C1 segment of cervical spinal cord (tissue), 14 donors: Measurements from ENCODE around the gene ACACB.
"Not testable (repeated sequence)": the region's sequence is repeated elsewhere in the genome, so short reads cannot be mapped to it uniquely, and the experiment has no call there.

Experiments used
- DNase-seq, 14 donors: peaks; one replicate each; lab custom pipeline; 2025; lab: John Stamatoyannopoulos, UW

ACACB gene

GRCh38 chr12:109139360-109139759, 23.0 kb downstream of the ACACB start:
- DNase-seq: no peak

GRCh38 chr12:109139791-109140190, 23.4 kb downstream of the ACACB start:
- DNase-seq: no peak

- DNase-seq: no peak
Observed at GRCh38 chr12:109140560-109140959, 24.2 kb downstream of the ACACB start.

DNA sequence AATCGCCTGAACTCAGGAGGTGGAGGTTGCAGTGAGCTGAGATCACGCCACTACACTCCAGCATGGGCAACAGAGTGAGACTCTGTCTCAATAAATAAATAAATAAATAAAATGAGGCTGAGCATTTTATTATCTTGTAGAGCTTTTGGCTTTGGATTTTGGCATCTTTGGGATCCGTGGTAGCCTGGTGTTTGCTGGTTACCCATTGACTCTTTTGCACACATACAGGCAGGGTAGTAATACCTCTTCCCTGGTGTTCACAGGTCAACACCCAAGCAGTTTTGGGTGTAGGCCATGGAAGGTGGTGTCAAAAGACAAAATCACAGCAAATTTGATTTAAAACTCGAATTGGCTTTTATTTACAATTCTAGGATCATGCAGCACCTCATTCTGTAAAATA, 27.8 kb downstream of the ACACB start:
- DNase-seq: no peak

- not testable (repeated sequence) for DNase-seq
Observed at GRCh38 chr12:109147126-109147525, 30.7 kb downstream of the ACACB start.

GRCh38 chr12:109147954-109148353, 31.6 kb downstream of the ACACB start:
- peak in 1 of 14 donors; percentile 6 for DNase-seq

GRCh38 chr12:109150124-109150640, 33.8 kb downstream of the ACACB start:
- DNase-seq: no peak

DNA sequence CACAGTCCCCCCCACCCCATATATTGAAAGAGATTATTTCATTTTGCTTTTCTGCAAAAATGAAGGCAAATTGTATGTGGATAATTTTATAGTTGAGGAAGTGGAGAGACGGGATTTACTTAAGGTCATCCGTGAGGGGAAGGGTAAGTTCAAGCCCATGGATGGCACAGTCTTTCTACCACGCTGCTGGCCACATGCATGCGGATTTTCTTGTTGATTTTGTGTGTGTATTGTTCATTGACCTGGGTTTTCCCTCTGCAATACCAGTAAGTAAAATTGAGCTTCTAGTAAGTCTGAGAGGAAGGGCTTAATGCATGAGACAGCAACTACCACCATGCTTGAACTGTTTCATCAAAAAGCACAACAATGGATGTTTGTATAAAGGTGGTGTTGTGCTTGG, 35.1 kb downstream of the ACACB start:
- no peak for DNase-seq

- peak in 1 of 14 donors; percentile 4 for DNase-seq
Observed at GRCh38 chr12:109153821-109154441, 37.5 kb downstream of the ACACB start.

GRCh38 chr12:109154451-109155438, 38.4 kb downstream of the ACACB start:
- DNase-seq: peak in 13 of 14 donors; percentile 34 to 85 (median 73)

DNA sequence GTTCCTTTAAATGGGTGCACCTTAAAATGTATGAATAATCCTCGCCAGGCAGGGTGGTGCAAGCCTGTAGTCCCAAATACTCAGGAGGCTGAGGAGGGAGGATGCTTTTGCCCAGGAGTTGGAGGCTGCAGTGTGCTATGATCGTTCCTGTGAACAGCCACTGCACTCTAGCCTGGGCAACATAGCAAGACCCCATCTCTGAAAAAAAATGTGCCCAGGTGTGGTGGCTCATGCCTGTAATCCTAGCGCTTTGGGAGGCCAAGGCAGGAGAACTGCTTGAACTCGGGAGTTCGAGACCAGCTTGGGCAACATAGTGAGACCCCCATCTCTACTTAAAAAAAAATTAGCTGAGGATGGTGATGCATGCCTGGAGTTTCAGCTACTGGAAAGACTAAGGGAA, 39.6 kb downstream of the ACACB start:
- no peak for DNase-seq

DNA sequence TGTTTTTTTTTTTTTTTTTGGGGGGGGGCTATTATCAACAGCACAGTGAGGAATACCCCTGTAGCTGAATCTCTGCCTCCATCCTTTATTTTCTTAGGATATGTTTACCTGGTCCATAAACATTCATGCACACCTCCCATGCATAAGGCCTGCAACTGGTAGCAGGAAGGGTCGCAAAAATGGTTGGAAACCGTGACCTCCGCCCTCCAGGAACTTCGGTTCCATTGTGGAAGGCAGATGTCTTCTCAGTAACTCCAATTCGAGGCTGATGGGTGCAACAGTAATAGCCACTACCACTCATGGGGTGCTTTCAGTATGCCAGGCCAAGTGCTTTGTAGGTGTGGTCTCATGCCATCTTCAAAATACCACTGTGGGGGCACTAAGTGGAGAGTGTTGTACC, 40.2 kb downstream of the ACACB start:
- DNase-seq: no peak

DNA sequence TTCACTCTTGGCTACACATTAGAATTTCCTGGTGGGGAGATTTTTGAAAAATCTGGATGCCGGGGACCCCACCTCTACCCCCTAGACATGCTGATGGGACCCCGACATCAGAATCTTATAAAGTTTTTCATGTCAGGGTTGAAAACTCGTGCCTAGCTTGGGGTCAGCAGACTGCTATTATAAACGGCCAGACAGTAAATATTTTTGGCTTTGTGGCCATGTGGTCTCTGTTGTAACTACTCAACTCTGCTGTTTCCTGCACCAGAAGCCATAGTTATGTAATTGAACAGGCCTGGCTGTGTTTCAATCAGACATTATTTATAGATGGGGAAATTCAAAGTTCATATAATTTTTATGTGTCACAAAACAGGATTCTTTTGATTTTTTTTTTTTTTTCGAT, 41.6 kb downstream of the ACACB start:
- no peak for DNase-seq

DNA sequence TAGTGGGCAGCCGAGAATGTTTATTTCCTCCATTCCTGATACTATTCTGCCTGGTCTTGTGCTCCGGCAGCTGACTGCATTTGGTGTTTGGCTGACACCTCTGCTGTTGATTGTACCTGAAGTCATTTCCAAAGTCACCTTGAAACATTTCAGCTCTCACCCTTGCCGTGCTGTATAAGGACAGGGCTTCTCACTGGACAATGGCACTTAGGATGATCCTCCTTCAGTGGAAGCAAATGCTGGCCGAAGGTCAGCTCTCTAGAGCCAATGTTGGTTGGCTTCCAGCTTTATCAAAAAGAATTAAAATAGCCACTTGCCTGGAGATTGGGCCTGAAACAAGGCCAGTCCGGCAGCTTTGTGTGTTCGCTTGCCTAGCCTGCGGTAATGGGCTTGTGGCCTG, 44.0 kb downstream of the ACACB start:
- DNase-seq: peak in 2 of 14 donors; percentile 5 to 12

- DNase-seq: no peak
Observed at GRCh38 chr12:109160873-109161272, 44.5 kb downstream of the ACACB start.

- no peak for DNase-seq
Observed at GRCh38 chr12:109162551-109162950, 46.2 kb downstream of the ACACB start.

- DNase-seq: no peak
Observed at GRCh38 chr12:109163167-109163566, 46.8 kb downstream of the ACACB start.

GRCh38 chr12:109165599-109165998, 49.2 kb downstream of the ACACB start:
- no peak for DNase-seq

DNA sequence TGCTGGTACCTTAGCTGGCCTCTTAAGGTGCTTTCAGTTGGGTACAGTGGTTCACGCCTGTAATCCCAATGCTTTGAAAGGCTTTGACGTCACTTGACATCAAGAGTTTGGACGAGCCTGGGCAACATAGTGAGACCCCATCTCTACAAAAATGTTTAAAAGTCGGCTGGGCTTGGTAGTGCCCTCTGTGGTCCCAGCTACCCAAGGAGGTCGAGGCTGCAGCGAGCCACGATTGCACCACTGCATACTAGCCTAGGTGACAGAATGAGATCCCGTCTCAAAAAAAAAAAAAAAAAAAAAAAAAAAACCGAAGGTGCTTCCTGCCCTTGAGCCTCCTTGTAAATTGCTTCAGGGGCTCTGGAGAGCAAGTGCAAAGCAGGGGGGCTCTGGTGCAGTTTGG, 50.0 kb downstream of the ACACB start:
- DNase-seq: no peak

GRCh38 chr12:109167781-109168180, 51.4 kb downstream of the ACACB start:
- no peak for DNase-seq

- DNase-seq: no peak
Observed at GRCh38 chr12:109169262-109169661, 52.9 kb downstream of the ACACB start.

DNA sequence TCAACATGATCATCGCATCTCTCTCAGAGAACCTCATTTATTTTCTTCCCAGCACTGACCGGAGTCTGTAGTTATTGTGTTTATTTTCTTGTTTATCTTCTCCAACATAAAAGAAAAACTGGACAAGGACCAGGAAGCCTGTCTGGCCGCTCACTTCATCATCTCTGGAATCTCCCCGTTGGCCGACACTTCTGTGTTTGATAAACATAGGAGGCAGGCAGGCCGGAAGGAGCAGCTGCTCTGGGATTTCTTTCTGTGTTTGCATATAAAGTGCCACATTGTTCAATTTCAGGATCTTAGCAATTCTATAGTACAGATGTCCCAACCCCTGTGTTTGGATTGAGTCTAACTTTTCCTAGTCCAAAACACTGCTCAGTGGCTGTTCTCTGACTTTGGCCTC, 53.3 kb downstream of the ACACB start:
- no peak for DNase-seq

- DNase-seq: no peak
Observed at GRCh38 chr12:109170324-109170723, 53.9 kb downstream of the ACACB start.
